Colon (tissue), 2 donors: ENCODE results near the gene MELK.

Source experiments
- FAIRE-seq: peaks from 2 replicates; lab custom pipeline; 2012; peaks lifted over from hg19 to GRCh38; lab: Jason Lieb, UNC
- donor health status: control.
- donor health status: control.

Gene MELK

DNA sequence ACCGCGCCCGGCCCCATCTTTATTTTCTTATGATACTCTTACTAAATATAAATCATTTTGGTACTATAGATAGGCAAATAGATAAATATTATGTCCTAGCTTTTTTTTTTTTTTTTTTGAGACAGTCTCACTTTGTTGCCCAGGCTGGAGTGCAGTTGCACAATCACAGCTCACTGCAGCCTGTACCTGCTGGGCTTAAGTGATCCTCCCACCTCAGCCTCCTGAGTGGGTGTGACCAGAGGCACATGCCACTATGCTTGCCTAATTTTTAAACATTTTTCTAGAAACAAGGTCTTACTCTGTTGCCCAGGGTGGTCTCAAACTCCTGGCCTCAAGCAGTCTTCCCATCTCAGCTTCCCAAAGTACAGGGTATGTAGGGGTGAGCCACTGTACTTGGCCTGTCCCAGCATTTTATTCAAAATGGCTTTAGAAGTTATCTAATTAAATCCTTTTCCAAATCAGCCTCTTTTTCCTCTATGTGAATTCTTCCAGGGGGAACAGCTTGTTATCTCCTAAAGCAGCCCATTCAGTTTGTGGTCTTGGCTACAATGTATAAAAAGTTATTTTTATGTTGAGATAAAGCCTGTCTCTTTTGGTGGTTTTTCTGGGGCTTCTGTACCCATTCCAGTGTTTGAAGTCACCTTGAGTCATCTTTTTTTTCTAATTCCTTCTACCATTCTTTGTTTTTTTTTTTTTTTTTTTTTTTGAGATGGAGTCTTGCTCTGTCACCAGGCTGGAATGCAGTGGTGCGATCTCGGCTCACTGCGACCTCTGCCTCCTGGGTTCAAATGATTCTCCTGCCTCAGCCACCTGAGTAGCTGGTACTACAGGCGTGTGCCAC is 12.1 kb downstream of the MELK start:
- no peak for FAIRE-seq

DNA sequence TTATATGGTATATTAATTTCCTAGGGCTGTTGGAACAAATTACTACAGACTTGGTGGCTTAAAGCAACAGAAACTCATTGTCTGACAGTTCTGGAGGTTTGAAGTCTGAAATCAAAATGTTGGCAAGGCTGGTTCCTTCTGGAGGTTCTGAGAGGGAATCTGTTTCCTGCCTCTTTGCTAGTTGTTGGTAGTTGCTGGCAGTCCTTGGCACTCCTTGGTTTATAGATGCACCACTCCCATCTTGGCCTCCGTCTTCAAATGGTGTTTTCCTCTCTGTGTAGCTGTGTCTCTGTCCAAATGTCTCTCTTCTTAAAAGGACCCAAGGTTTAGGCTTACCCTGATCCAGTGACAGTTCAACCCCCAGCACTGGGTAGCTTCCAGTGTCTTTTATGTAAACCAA is 17.5 kb downstream of the MELK start:
- no peak for FAIRE-seq

DNA sequence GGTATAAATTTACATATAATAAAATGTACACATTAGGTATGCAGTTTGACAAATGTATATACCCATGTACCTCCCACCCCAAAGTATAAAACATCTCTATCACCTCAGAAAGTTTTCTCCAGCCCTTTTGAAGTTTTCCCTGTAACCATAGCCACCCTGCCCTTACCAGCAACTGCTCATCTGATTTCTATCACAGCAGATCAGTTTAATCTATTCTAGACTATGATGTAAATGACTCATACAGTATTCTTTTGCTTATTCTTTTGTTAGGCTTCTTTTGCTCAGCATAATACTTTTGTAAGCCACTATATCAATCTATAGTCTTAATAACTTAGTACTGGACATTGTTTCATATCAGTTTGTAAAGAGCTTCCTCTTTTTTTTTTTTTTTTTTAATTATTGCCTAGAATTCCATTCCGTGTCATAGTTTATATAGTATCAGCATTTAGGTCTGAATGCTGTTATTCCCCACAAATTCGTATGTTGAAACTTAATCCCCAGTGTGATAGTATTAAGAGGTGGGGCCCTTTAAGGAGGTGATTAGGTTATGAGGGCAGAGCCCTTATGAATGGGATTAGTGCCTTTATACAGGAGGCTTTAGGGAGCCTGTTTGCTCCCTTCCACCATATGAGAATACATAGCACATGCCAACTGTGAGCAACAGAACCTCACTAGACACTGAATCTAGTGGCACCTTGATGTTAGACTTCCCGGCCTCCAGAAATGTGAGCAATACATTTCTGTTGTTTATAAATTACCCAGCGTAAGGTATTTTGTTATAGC is 20.3 kb downstream of the MELK start:
- FAIRE-seq = no peak

DNA sequence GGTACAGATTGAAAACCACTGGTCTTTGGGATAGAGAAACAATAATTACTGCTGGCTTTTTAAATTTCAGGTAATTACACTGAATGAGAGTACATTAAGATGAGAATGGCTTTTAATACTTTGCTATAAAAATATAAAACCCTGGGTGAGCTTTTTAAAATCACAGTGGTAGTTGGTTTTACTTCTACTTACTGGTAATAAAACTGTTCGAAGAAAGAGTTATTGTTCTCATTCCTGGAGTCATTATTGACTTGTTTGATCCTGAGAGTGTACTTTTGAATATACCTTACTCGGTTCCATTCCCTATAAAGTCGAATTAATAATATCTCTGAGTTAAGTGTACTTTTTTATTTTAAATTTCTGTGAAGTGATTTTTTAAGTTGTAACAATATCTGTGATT is 21.5 kb downstream of the MELK start:
- FAIRE-seq = no peak

DNA sequence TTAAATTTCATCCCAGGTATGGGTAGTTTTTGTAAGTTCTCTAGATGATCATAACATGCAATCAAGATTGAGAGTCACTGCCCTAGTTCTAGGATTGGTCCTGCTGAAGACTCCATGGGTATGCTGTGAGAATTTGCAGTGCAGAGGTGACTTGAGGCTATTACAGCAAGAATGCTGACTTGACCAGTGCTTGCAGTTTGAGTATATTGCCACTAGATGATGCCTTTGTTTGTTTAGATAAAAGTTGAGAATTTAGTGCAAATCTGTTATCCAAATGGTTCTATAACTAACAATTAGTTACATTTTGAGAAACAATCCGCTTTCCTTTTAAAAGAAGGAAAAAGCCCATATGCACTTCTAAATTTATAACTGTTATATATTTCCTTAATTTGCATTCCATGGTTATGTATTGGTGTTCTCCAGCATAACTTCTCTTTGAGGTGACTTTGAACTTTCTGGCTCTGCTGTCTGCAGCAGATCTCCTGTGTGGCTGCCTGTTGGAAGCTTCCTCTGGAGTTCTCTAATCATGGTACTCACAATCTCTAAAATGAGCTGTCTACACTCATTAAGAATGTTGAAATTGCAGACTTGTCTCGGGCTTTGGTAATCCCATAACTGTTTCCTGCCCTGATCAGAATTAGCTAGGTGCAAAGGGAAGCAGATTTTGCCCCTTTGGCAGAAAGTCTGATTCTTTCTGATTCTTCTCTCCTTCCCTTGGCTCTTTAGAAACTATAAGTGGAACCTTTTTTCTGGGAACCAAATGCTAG is 24.9 kb downstream of the MELK start:
- no peak for FAIRE-seq

DNA sequence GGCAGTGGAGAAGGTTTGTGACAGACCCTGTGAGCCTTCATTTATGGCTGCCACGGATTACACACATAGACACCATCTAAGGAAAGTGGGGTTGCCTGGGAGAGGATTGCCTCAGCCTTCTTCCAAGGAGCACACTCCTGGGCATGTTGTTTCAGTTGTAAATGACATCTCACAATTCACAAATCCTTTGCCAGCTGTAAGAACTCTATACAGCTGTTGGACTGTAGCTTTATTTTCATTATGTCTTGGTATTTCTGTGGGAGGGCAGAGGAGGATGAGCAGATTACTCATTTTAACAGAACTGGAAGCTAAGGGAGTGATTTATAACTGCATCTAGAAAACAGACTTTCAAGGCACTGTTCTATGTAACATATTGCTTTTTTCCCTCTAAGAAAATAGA is 25.6 kb downstream of the MELK start:
- FAIRE-seq = no peak

DNA sequence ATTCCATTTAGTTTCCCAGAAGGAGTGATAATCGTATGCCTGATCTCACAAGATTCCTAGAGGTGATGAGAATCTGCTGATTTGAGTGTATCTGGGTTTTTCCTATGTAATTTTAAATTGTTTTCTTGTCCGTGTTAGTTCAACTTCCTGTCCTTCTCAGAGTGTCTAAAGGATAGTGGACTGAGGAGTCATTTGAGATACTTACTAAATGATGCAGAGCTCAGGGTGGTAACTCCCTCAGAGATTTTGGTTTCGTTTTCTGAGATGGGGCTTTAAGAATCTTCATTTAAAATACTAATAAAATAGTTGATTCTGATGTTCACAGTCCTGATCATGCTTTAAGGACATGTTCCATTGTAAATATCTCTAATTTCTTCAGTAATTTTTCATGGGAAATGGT is 30.3 kb downstream of the MELK start:
- no peak for FAIRE-seq

DNA sequence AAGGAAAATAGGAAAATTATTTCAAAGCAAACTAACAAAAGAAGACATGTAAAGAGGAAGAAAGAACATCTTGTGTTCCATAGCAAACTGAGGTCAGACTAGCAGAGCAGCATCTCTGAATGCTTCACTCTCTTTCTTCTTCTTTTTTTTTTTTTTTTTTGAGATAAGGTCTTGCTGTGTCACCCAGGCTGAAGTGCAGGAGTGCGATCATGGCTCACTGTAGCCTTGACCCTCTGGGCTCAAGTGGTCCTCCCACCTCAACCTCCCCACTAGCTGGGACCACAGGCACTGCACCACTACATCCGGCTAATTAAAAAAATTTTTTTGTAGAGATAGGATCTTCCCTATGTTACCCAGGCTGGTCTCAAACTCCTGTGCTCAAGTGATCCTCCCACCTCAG is 36.6 kb downstream of the MELK start:
- no peak for FAIRE-seq

DNA sequence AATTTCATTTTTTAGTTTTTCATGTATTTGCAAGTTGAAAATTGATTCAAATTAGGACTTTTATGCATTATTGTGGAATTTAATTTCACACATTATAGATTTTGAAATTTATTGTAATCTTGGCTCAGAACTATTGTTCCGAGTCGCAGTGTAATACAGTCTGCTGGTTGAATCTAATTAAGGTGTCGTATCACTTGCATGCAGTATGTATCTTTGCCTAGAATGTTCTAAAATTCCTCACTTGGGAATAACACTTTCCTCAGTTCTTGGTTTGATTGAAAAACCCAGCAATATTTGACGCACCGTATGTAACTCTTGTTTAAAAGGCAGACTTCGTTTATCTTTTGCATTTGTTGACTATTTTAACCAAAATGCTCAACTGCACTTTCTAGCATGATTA is 49.4 kb downstream of the MELK start:
- FAIRE-seq = no peak

DNA sequence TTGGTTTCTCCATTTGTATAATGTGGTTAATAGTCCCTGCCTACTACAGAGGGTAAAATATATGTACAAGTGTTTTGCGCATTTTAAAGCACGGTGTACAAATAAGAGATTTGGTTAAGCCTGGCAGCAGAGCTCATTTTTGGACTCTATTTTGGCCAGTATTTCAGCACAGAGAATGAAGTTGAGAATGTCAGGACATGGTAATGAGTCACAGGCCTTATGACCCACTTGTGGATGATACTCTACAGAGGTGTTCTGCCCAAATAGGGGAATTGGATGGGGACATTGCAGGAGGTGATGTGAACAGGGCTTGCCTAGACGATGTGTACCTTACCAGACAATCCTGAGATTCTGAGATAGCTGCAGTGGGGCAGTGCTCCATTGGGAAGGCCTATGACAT is 50.6 kb downstream of the MELK start:
- FAIRE-seq = no peak

DNA sequence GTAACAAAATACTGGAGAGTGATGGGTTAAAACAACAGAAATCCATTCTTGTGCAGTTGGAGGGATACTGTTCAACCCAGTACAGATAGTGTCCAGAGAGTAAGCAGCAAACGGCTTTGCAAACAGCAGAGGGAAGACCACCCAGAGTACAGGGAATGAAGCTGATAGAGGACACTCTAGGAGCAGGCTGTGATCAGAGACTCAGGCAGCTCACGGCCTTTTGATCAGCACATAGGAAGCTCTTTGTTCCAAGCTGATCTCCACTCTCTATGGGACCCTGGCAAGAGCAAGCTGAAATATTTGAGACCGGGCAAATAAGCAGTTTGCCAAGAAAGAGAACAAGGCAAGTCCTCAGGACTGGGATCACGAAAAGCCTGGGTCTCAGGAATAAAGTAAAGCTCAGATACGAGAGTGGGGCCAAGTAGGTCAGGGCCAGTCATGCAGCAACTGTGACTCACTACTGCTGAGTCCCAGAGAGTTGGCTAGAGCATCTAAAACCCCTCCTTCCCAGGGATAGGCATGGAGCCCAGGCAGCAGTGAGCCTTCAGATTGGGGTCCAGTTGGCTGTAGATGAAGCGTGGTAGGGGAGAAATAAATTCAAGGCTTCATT is 52.4 kb downstream of the MELK start:
- no peak for FAIRE-seq

DNA sequence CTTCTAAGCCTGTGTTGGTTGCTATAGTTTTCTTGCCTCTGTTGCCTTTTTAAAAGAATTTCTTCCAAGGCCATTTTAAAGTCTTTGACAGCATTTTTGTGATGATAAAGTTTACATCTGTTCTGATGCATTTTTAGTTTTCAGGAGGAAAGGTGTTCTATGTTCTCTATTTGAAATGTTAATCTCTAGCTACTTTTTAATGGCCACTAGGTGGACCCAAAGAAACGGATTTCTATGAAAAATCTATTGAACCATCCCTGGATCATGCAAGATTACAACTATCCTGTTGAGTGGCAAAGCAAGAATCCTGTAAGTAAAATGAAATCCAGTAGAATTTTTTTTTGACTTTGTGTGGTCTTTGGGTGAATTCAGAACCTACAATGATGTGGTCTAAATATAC is 60.2 kb downstream of the MELK start:
- FAIRE-seq = no peak

DNA sequence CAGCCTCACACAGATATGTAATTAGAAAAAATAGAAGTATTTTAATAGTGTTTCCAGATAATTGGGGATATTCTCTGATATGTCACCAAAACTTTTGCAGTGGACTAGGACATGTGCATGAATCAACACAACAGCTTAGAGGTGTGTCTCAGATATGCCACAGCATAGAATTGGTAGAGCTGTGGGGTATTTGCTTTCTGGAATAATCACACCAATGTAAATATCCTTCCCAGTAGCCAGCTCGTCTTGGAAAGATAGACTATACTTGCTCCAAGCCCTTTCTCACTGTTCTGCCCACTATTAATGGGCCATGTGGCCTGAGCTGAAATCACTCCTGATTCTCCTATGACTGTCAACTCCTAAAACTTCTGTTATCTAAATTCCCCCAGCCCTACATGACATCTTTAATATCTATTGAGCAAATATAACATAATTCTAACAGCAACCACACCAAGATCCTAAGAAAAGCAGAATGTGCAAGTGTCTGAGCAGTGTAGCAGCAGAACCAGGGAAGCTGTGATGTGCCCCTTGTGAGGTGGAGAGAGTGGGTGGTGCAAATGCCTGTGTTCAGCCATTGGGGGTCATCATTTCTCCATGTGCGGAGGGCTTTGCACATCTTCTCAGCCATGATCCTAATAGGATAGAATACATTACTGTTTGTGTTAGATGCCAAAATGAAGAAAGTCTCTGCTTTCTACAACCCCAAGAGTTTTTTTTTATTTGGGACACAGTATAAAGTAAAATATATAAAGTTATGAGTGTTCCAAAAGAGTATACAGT is 65.0 kb downstream of the MELK start:
- FAIRE-seq = no peak

DNA sequence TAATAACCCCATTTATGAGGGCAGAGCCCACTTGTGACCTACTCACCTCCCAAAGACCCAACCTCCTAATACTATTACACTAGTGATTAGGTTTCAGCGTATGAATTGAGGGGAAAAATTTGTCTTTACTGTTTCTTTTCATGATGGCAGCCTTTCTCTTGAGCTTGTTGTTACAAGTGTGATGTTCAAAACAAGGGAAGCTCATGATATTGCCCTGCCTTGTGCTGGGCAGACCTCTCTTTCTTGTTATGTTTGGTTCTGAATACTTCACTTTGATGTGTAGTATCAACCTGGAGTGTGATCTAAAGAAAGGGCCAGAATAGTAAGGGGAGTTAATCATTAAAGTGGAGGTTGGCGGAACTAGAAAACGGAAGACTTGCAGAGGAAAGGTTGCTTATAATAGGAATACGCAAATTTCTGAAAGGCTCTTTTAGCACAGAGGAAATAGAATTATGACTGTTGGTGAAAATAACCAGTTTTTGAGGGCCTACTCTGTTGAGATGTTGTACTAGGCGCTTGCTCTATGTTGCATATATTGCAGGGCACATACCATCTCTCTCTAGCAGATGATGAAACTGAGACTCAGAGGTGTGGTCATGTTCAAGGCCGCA is 68.2 kb downstream of the MELK start:
- no peak for FAIRE-seq

DNA sequence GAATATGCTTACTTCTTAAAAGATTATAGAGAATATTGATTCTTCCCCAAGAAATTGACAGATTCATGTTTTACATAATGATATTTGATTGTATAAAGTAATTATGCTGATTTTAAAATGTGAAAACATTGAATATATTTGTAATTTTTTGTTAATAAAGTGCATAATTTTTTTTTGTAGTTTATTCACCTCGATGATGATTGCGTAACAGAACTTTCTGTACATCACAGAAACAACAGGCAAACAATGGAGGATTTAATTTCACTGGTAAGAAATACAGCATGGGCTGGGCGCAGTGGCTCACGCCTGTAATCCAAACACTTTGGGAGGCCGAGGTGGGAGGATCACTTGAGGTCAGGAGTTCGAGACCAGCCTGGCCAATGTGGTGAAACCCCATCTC is 70.1 kb downstream of the MELK start:
- FAIRE-seq = no peak

DNA sequence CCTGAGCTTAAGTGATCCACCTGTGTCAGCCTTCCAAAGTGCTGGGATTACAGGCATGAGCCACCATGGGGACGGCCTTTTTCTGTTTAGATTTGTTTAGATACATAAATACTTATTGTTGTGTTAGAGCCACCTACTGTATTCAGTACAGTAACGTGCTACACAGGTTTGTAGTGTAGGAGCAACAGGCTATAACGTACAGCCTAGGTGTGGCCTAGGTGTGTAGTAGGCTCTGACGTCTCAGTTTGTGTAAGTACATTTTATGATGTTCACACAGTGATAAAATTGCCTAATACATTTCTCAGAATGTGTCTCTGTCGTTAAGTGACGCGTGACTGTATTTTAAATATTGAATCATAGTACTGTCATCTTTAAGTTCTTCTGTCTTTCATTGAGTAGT is 84.1 kb downstream of the MELK start:
- FAIRE-seq = no peak

DNA sequence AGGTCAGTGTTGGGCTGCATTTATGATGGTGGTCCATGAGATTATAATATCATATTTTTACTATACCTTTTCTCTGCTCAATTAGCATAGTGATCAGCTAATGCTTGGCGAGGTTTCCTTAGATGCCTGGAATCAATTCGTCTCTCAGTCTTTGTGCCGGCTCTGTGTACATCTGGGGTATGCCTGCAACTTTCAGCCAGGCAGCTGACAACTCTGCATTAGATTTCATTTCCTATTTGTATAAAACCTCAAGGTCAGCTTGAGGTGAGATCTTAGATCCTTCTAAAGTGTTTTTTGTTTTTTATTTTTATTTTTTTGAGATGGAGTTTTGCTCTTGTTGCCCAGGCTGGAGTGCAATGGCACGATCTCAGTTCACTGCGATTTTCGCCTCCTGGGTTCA is 86.8 kb downstream of the MELK start:
- no peak for FAIRE-seq

DNA sequence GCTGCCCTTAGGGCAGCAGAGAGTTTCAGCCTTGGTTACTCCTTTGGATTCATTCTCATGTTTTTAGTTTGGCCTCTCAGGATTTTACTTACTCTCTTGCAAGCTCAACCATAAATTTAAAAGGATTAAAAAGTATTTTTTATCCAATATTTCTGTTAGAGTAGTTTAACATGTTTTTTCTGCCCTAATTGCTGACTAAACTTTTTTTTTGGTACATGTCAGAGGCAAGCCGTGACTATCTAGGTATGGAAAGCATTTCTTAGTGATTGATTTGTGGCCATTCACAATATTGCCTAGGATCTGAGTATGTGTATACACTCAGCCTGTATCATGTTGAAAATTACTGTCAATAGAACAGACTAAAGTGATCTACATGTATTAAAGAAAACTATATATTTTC is 92.1 kb downstream of the MELK start:
- FAIRE-seq = no peak

DNA sequence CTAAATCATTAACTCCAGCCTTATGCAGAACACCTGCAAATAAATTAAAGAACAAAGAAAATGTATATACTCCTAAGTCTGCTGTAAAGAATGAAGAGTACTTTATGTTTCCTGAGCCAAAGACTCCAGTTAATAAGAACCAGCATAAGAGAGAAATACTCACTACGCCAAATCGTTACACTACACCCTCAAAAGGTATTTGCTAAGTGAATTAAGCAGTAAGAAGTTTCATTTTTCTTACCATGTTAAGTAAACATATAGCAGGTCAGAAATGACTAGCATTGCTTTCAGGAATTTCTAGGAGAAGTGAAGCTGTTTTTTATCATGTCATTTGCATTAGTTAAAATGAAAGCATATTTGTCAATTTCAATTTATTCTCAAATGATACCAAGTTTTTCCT is 92.7 kb downstream of the MELK start:
- no peak for FAIRE-seq

DNA sequence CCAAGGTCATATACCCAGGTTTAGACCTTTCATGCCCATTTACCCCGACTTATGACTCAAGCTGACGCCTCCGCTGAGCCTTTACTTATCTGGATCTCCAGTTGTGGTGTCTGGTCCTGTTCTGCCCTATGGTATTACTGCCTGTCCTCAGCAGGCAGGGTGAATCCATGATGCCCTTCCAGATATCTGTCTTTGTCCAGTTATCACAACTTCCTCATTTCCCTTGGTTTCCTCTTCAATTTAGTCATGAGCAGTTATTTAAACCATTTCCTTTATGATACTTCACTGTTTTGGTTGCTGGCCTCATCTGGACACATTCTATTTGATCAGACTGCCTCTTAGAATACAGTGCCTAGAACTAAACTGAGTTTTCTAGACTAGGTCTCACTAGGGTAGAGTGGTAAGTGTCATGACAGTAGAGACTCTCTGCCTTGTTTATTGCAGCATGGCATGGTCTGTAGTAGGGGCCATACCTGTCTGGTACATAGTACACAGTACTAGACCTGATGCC is 93.3 kb downstream of the MELK start:
- no peak for FAIRE-seq

DNA sequence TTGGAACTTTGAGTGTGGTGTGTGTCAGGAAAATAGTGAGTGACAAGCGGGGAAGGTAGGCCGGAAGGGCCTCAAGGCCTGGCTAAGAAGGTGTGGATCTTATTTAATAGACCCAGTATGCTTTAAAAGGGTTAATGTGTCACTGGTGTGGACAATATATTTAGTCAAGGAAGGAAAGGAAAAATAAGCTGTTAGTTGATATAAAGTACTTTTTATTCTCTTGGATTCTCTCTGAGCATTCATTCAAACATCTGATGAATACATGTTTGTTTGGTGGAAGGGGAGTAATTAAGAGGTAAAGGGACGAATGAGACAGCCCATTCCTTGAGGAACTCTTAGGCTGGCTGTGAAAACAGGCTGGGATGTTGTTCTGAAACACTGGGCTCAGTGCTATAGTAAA is 98.9 kb downstream of the MELK start:
- FAIRE-seq = no peak
